ENCODE measurements around the gene PLOD2. TPM values are rescaled to one million over a fixed set of nuclear protein-coding genes. Genes with fewer than 3 reads are reported as not detected.
"Not testable (repeated sequence)": the region's sequence is repeated elsewhere in the genome, so short reads cannot be mapped to it uniquely, and the experiment has no call there.

The PLOD2 gene
- total RNA-seq, 2 experiments from 2014 or later: 0.38 to 0.65 TPM

DNA sequence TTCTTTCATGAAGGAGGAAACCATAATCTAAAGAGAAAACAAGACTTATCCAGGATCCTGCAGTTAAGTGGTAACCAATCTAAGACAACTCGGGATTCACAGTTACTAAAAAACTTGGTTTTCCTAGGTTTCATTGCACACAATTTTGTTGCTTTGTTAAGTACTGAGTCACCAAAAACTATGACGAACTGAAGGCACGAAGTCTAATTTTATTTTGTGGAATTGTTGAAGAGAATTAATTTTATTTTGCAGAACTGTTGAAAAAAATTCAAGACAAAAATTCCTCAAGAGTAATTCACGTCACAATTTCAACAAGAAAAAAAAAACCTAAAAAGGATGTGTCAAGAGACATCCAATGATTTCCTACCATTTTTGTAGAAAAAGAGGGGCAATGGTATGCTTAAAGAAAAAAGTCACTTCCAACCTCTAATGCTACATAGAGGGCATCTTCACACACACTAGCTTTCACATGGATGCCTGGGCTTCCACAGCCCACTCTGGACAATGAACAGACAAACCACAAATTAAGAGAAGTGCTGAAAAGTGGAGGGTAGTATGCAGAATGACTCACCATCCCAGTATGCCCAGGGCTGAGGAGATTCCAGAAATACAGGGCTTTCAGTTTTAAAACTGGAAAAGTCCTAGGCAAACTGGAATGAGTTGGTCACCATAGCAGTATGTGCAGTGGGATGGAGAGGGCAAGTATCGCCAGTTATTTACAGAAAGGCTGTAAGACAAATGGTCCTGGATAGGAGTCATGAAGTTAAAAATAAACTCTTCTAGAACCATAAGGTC is 29.2 kb downstream of the PLOD2 start:
- POLR2A ChIA-PET: no interaction called here

GRCh38 chr3:146130881-146131371 is 30.1 kb downstream of the PLOD2 start:
- H3K36me3 Mint-ChIP-seq: no peaks in the 10 kb centered on the region
- no peak for DNase-seq
- intact Hi-C loops (cut with micrococcal nuclease): no loop called here
- H3K4me1 Mint-ChIP-seq (ENCODE audit: low read depth): no peaks in the 10 kb centered on the region
- no peaks in the 10 kb centered on the region for H3K9me3 Mint-ChIP-seq
- no peak overlapping the region for H3K27ac Mint-ChIP-seq
- H3K4me3 Mint-ChIP-seq: no peak overlapping the region
- ChIA-PET CTCF (no interaction called here), POLR2A (no interaction called here)
- H3K27me3 Mint-ChIP-seq: peaks cover 1% of the 10 kb centered on the region

More for the DNA sequence above, 29.2 kb downstream of the PLOD2 start:
- CTCF ChIA-PET: no interaction called here
- intact Hi-C loops (cut with micrococcal nuclease): no loop called here
- Mint-ChIP-seq H3K27me3 (no peaks in the 10 kb centered on the region), H3K4me1 (ENCODE audit: low read depth) (no peaks in the 10 kb centered on the region), H3K27ac (no peak overlapping the region), H3K36me3 (no peaks in the 10 kb centered on the region), H3K4me3 (no peak overlapping the region), H3K9me3 (no peaks in the 10 kb centered on the region)
- DNase-seq: no peak

DNA sequence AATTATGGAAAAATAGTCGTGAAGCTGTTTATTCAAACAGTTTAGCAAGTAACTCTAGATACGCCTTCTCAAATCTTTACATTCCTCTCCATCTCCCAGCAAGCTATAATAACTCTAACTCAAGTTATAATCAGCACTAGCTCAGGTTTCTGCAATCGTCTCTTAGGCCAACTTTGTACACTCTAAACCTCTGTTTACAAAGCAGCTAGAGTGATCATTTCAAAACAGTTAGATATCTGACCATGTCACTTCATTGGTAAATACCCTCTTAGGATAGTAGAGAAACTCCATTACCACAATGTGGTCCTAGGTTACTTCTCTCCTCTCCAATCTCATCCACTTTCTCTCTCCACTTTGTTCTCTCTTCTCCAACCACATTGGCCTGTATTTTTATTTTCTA is 31.2 kb downstream of the PLOD2 start:
- Mint-ChIP-seq H3K27me3 (peaks cover 1% of the 10 kb centered on the region), H3K4me3 (no peak overlapping the region), H3K9me3 (no peaks in the 10 kb centered on the region), H3K27ac (no peak overlapping the region), H3K4me1 (ENCODE audit: low read depth) (no peaks in the 10 kb centered on the region), H3K36me3 (no peaks in the 10 kb centered on the region)
- CTCF ChIA-PET: interaction anchor here (0.5 kb wide), 1 partner anchor 40 kb away, joined by 3 read pairs; no protein-coding TSS in a partner anchor
- POLR2A ChIA-PET: no interaction called here
- intact Hi-C loops (cut with micrococcal nuclease): no loop called here
- no peak for DNase-seq

DNA sequence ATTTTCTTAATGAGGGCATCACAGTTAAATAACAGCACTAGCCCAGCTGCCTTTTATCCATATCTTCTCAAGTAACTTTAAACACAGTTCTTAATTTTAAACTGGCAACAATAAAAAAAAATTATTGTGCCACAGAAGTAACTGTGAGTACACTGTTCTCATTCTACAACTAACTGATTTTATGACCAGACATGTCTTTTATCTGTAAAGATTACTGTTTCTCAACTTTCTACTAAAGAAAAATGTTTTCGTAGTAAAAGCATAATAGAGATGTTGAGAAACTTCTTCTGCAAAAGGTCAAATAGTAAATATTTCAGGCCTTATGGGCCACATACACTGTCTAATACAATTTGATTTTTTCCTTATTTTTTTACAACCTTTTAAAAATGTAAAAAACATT is 32.0 kb downstream of the PLOD2 start:
- intact Hi-C loops (cut with micrococcal nuclease): no loop called here
- Mint-ChIP-seq H3K36me3 (no peaks in the 10 kb centered on the region), H3K27ac (no peak overlapping the region), H3K9me3 (no peaks in the 10 kb centered on the region), H3K4me1 (ENCODE audit: low read depth) (no peaks in the 10 kb centered on the region), H3K27me3 (peaks cover 1% of the 10 kb centered on the region), H3K4me3 (no peak overlapping the region)
- ChIA-PET CTCF (no interaction called here), POLR2A (no interaction called here)
- no peak for DNase-seq

DNA sequence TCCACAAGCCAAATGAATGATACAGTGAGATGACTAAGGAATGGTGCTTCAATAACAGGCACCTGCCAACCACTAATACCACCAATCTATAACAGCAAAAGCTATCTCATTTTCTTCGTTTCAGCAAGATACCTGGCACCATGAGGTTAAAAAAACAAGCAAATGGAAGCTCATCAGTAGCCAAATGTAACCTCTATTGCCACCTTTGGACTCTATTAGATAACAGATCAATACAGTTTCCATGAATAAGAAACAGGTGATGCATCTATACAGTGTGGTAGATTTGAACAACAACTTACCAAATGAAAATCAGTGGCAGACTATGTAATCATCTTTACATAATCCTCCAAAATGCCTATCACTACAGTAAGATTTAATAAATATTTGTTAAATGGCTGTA is 32.8 kb downstream of the PLOD2 start:
- no peaks in the 10 kb centered on the region for H3K9me3 Mint-ChIP-seq
- H3K27me3 Mint-ChIP-seq: peaks cover 1% of the 10 kb centered on the region
- H3K4me3 Mint-ChIP-seq: no peak overlapping the region
- intact Hi-C loops (cut with micrococcal nuclease): no loop called here
- no peak overlapping the region for H3K27ac Mint-ChIP-seq
- ChIA-PET CTCF (no interaction called here), POLR2A (no interaction called here)
- H3K4me1 Mint-ChIP-seq (ENCODE audit: low read depth): no peaks in the 10 kb centered on the region
- H3K36me3 Mint-ChIP-seq: no peaks in the 10 kb centered on the region
- DNase-seq: no peak

- POLR2A ChIA-PET: no interaction called here
- CTCF ChIA-PET: no interaction called here
Observed at GRCh38 chr3:146125951-146126350, 35.0 kb downstream of the PLOD2 start.

DNA sequence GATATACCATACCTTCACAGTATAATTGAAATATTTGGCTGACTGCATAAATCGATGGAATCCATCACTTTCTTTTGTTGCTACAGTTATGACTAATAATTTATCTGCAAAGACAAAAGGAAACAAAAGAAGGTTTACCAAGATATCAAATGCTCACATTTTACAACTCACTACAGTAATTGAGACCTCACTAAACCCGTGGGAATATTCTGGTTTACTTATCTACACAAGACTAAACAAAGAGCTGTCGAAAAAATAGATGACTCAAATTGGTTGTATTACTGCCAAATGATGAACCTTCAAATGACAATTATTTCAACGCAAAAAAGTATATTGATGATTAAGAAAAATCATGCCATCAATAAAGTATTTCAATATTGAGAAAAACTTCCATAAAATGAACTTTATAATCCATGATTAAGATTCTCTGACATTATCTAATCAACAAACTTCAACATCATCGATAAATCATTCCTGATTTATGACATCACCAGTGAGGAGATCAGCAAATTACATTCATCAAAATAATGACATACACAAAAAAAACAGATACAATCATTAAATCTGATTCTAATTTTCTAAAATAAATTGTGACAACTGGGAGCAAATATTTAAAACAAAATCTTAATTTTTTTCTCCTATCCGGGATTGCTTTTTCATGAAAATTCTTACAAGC is 36.7 kb downstream of the PLOD2 start:
- no peaks in the 10 kb centered on the region for H3K9me3 Mint-ChIP-seq
- no peak overlapping the region for H3K27ac Mint-ChIP-seq
- H3K4me3 Mint-ChIP-seq: no peak overlapping the region
- intact Hi-C loops (cut with micrococcal nuclease): no loop called here
- no peak for DNase-seq
- CTCF ChIA-PET: no interaction called here
- no peaks in the 10 kb centered on the region for H3K36me3 Mint-ChIP-seq
- POLR2A ChIA-PET: no interaction called here
- H3K27me3 Mint-ChIP-seq: peaks cover 1% of the 10 kb centered on the region
- H3K4me1 Mint-ChIP-seq (ENCODE audit: low read depth): no peaks in the 10 kb centered on the region

More at GRCh38 chr3:146125951-146126350, 35.0 kb downstream of the PLOD2 start:
- H3K36me3 Mint-ChIP-seq: no peaks in the 10 kb centered on the region
- H3K27me3 Mint-ChIP-seq: peaks cover 1% of the 10 kb centered on the region
- H3K9me3 Mint-ChIP-seq: no peaks in the 10 kb centered on the region
- DNase-seq: no peak
- H3K4me1 Mint-ChIP-seq (ENCODE audit: low read depth): no peaks in the 10 kb centered on the region
- H3K27ac Mint-ChIP-seq: no peak overlapping the region
- H3K4me3 Mint-ChIP-seq: no peak overlapping the region
- intact Hi-C loops (cut with micrococcal nuclease): no loop called here

GRCh38 chr3:146117406-146118285 is 43.3 kb downstream of the PLOD2 start:
- no peaks in the 10 kb centered on the region for H3K36me3 Mint-ChIP-seq
- POLR2A ChIA-PET: no interaction called here
- no peak overlapping the region for H3K4me3 Mint-ChIP-seq
- DNase-seq: no peak
- H3K4me1 Mint-ChIP-seq (ENCODE audit: low read depth): no peaks in the 10 kb centered on the region
- no peak overlapping the region for H3K27ac Mint-ChIP-seq
- peaks cover 29% of the 10 kb centered on the region for H3K9me3 Mint-ChIP-seq
- intact Hi-C loops (cut with micrococcal nuclease): no loop called here
- no peaks in the 10 kb centered on the region for H3K27me3 Mint-ChIP-seq
- CTCF ChIA-PET: no interaction called here

- no peaks in the 10 kb centered on the region for H3K36me3 Mint-ChIP-seq
- ChIA-PET POLR2A (no interaction called here), CTCF (no interaction called here)
- H3K27me3 Mint-ChIP-seq: no peaks in the 10 kb centered on the region
- intact Hi-C loops (cut with micrococcal nuclease): no loop called here
- no peak overlapping the region for H3K4me3 Mint-ChIP-seq
- H3K4me1 Mint-ChIP-seq (ENCODE audit: low read depth): no peaks in the 10 kb centered on the region
- H3K9me3 Mint-ChIP-seq: peaks cover 34% of the 10 kb centered on the region
- no peak for DNase-seq
- no peak overlapping the region for H3K27ac Mint-ChIP-seq
Observed at GRCh38 chr3:146115619-146116018, 45.4 kb downstream of the PLOD2 start.

DNA sequence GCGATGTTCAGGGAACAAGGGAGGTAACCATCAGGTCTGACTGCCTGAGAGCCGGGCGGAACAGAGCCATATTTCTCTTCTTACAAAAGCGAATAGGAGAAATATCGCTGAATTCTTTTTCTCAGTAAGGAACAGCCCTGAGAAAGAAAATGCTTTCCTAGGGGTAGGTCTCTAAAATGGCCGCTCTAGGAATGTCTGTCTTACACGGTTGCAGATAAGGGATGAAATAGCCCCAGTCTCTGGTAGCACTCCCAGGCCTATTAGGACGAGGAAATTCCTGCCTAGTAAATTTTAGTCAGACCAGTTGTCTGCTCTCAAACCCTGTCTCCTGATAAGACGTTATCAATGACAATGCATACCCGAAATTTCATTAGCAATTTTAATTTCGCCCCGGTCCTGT is 47.2 kb downstream of the PLOD2 start:
- H3K36me3 Mint-ChIP-seq; H3K4me1 Mint-ChIP-seq (ENCODE audit: low read depth); H3K27ac Mint-ChIP-seq; CTCF ChIA-PET; POLR2A ChIA-PET; H3K4me3 Mint-ChIP-seq; intact Hi-C loops (cut with micrococcal nuclease); DNase-seq; H3K27me3 Mint-ChIP-seq: not testable (repeated sequence)
- peaks cover 31% of the 10 kb centered on the region for H3K9me3 Mint-ChIP-seq

GRCh38 chr3:146111337-146111736 is 49.6 kb downstream of the PLOD2 start:
- intact Hi-C loops (cut with micrococcal nuclease): no loop called here
- Mint-ChIP-seq H3K27ac (no peak overlapping the region), H3K27me3 (no peaks in the 10 kb centered on the region), H3K4me3 (no peak overlapping the region), H3K36me3 (no peaks in the 10 kb centered on the region), H3K4me1 (ENCODE audit: low read depth) (no peaks in the 10 kb centered on the region), H3K9me3 (peaks cover 31% of the 10 kb centered on the region)
- CTCF ChIA-PET: no interaction called here
- POLR2A ChIA-PET: no interaction called here
- DNase-seq: no peak

DNA sequence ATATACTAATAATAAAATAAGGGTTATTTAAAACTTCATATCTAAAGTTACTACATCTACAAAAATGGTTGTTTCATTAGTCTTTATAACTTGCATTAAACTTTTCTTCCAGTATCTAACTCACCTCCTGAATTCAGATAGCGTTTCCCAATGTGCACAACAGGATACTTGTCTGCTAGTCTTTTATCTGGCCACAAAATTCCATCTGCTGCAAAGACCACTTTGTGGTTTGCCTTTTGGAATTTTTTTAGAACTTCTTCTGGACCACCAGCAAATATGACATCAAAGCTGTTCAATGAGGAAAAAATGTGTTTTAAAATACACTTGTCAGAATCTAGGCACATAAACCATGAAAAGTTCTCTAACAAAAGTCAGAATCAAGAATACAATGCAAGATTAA is 50.8 kb downstream of the PLOD2 start:
- CTCF ChIA-PET: no interaction called here
- Mint-ChIP-seq H3K4me3 (no peak overlapping the region), H3K27ac (no peak overlapping the region), H3K4me1 (ENCODE audit: low read depth) (no peaks in the 10 kb centered on the region), H3K27me3 (no peaks in the 10 kb centered on the region), H3K36me3 (no peaks in the 10 kb centered on the region), H3K9me3 (peaks cover 22% of the 10 kb centered on the region)
- intact Hi-C loops (cut with micrococcal nuclease): no loop called here
- DNase-seq: no peak
- POLR2A ChIA-PET: no interaction called here
